NT2/D1 (cell line): ENCODE data around the gene CDH4.

Experiments used
- DNase-seq: peaks from one replicate; pipeline ENCODE4 v3.0.0-alpha.2; 2011; ENCODE audit warnings: low read depth, low spot score
- H3K27me3 ChIP-seq: 2 replicates; pipeline ENCODE4 v1.6.0; 2011; ENCODE audit warnings: mild to moderate bottlenecking; ENCODE audit not compliant: insufficient read length, insufficient read depth
- H3K36me3 ChIP-seq: 2 replicates; pipeline ENCODE4 v1.6.1; 2011; ENCODE audit warnings: mild to moderate bottlenecking, low read length, mixed read lengths; ENCODE audit not compliant: insufficient read depth, insufficient read length
- H3K4me1 ChIP-seq: 2 replicates; pipeline ENCODE4 v1.5.1; 2011; ENCODE audit not compliant: insufficient read depth, insufficient read length
- H3K4me3 ChIP-seq: 2 replicates; pipeline ENCODE4 v1.5.1; 2011; ENCODE audit warnings: low read depth; ENCODE audit not compliant: insufficient read length
- H3K9ac ChIP-seq: 2 replicates; pipeline ENCODE4 v1.6.0; 2011; ENCODE audit warnings: low read depth; ENCODE audit not compliant: insufficient read length
- H3K9me3 ChIP-seq: 2 replicates; pipeline ENCODE4 v1.5.1; 2011; ENCODE audit warnings: mild to moderate bottlenecking, low read length; ENCODE audit not compliant: insufficient read depth
- SUZ12 ChIP-seq: IDR thresholded peaks from 2 replicates; pipeline ENCODE4 v1.6.1; 2011; ENCODE audit not compliant: insufficient read length, insufficient read depth; ENCODE audit errors: extremely low read depth
- YY1 ChIP-seq: IDR thresholded peaks from 2 replicates; pipeline ENCODE4 v1.6.1; 2011; ENCODE audit not compliant: insufficient read length, insufficient read depth
- ZNF274 ChIP-seq: IDR thresholded peaks from 2 replicates; pipeline ENCODE4 v1.6.1; 2011; ENCODE audit warnings: mild to moderate bottlenecking, low read depth, low read length

The CDH4 gene

GRCh38 chr20:61739086-61739831 lies 487.2 kb downstream of the CDH4 start:
- DNase-seq, result no peak
- TF ChIP-seq SUZ12 (no peak), YY1 (no peak), ZNF274 (no peak)
- H3K9me3 ChIP-seq, result no peaks in the 10 kb centered on the region
- H3K9ac ChIP-seq, result no peak overlapping the region
- H3K27me3 ChIP-seq, result peaks cover 76% of the 10 kb centered on the region
- H3K36me3 ChIP-seq, result no peaks in the 10 kb centered on the region
- H3K4me1 ChIP-seq, result peaks cover 2% of the 10 kb centered on the region
- no peak overlapping the region for H3K4me3 ChIP-seq

GRCh38 chr20:61739832-61740118 lies 487.7 kb downstream of the CDH4 start:
- no peaks in the 10 kb centered on the region for H3K9me3 ChIP-seq
- H3K4me3 ChIP-seq, result no peak overlapping the region
- H3K4me1 ChIP-seq, result peaks cover 2% of the 10 kb centered on the region
- no peak for DNase-seq
- H3K36me3 ChIP-seq, result no peaks in the 10 kb centered on the region
- H3K9ac ChIP-seq, result no peak overlapping the region
- TF ChIP-seq ZNF274 (no peak), YY1 (no peak), SUZ12 (no peak)
- H3K27me3 ChIP-seq, result peaks cover 79% of the 10 kb centered on the region

- H3K4me3 ChIP-seq, result no peak overlapping the region
- peaks cover 64% of the 10 kb centered on the region for H3K27me3 ChIP-seq
- no peaks in the 10 kb centered on the region for H3K4me1 ChIP-seq
- no peaks in the 10 kb centered on the region for H3K36me3 ChIP-seq
- no peak for TF ChIP-seq ZNF274
- TF ChIP-seq SUZ12, result no peak
- TF ChIP-seq YY1, result no peak
- H3K9ac ChIP-seq, result no peak overlapping the region
- H3K9me3 ChIP-seq, result no peaks in the 10 kb centered on the region
- no peak for DNase-seq
Observed at GRCh38 chr20:61742097-61742825, 490.2 kb downstream of the CDH4 start.

- Histone ChIP-seq H3K9me3 (no peaks in the 10 kb centered on the region), H3K4me3 (no peak overlapping the region), H3K9ac (no peak overlapping the region), H3K4me1 (no peaks in the 10 kb centered on the region), H3K36me3 (no peaks in the 10 kb centered on the region), H3K27me3 (peaks cover 50% of the 10 kb centered on the region)
- TF ChIP-seq ZNF274 (no peak), SUZ12 (no peak), YY1 (no peak)
- no peak for DNase-seq
Observed at GRCh38 chr20:61743606-61744005, 491.5 kb downstream of the CDH4 start.

- TF ChIP-seq ZNF274 (no peak), YY1 (no peak), SUZ12 (no peak)
- Histone ChIP-seq H3K9ac (no peak overlapping the region), H3K36me3 (no peaks in the 10 kb centered on the region), H3K9me3 (no peaks in the 10 kb centered on the region), H3K4me1 (no peaks in the 10 kb centered on the region), H3K27me3 (peaks cover 38% of the 10 kb centered on the region), H3K4me3 (no peak overlapping the region)
- no peak for DNase-seq
Observed at GRCh38 chr20:61744691-61745396, 492.8 kb downstream of the CDH4 start.

- no peak overlapping the region for H3K9ac ChIP-seq
Observed at GRCh38 chr20:61745397-61746146, 493.5 kb downstream of the CDH4 start.

More at GRCh38 chr20:61745397-61746146, 493.5 kb downstream of the CDH4 start:
- Histone ChIP-seq H3K4me3 (no peak overlapping the region), H3K36me3 (no peaks in the 10 kb centered on the region), H3K27me3 (peaks cover 31% of the 10 kb centered on the region), H3K4me1 (no peaks in the 10 kb centered on the region), H3K9me3 (peaks cover 6% of the 10 kb centered on the region; the same call in 1 of the 2 replicates)
- no peak for DNase-seq
- TF ChIP-seq SUZ12 (no peak), ZNF274 (no peak), YY1 (no peak)
